PC-9 (cell line): ENCODE results near the gene TSEN34.

Experiments used
- CTCF ChIP-seq: fragments of 200-600 bp; sonication (generic); conservative IDR thresholded peaks from 2 replicates; pipeline ENCODE4 v1.6.1; 2017; ENCODE audit warnings: mixed run types, antibody characterized with exemption, mild to moderate bottlenecking, moderate library complexity
- EZH2 ChIP-seq: fragments of 200-600 bp; sonication (generic); IDR thresholded peaks from 2 replicates; pipeline ENCODE4 v1.8.0; 2017; ENCODE audit warnings: antibody characterized with exemption, low read depth

- TF ChIP-seq EZH2: no peak
- TF ChIP-seq CTCF: no peak
Measured at GRCh38 chr19:54193011-54193410, 1.9 kb downstream of the TSEN34 start.
